Neural progenitor cell (in vitro differentiated cells): ENCODE data around the gene TMED7.
A peak's percentile ranks its signal among the peaks of the same experiment; 100 is the strongest.

ENCODE experiments used
- EZH2 ChIP-seq: fragments of 200-600 bp; sonication (generic); IDR thresholded peaks from 2 replicates; pipeline ENCODE4 v1.6.1; 2017; ENCODE audit warnings: antibody characterized with exemption, mild to moderate bottlenecking, moderate library complexity
- TF ChIP-seq, protein P1 (sequence below): fragments of 200-600 bp; sonication (generic); IDR thresholded peaks from 2 replicates; pipeline ENCODE4 v1.5.1; 2017; ENCODE audit warnings: antibody characterized with exemption, mild to moderate bottlenecking

DNA sequence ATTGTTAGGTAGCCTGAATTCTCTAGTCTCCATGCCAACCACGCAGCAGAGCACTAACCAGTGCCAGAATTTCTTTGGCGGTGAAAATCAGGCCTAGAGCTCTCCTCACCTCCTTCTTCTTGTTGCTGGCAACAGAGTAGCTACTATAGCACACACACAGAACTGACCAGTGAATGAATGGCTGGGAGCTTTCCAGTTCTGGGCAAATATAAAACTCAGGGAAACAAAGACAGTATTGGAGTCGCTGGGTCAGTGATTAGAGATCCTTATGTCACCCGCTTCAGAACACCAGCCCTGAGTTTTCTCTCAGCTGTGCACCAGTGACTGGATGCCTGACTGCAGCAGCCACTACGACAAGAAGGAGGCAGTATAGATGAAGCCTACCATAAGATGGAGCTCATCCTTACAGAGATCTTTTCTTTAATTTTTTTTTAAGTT, 54.4 kb downstream of the TMED7 start:
- TF ChIP-seq, protein P1, sequence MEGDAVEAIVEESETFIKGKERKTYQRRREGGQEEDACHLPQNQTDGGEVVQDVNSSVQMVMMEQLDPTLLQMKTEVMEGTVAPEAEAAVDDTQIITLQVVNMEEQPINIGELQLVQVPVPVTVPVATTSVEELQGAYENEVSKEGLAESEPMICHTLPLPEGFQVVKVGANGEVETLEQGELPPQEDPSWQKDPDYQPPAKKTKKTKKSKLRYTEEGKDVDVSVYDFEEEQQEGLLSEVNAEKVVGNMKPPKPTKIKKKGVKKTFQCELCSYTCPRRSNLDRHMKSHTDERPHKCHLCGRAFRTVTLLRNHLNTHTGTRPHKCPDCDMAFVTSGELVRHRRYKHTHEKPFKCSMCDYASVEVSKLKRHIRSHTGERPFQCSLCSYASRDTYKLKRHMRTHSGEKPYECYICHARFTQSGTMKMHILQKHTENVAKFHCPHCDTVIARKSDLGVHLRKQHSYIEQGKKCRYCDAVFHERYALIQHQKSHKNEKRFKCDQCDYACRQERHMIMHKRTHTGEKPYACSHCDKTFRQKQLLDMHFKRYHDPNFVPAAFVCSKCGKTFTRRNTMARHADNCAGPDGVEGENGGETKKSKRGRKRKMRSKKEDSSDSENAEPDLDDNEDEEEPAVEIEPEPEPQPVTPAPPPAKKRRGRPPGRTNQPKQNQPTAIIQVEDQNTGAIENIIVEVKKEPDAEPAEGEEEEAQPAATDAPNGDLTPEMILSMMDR: peak; percentile 46
- no peak for TF ChIP-seq EZH2
